Uterus (tissue), 4 donors: Measurements from ENCODE around the gene WDR72. TPM values are rescaled to one million over a fixed set of nuclear protein-coding genes. Genes with fewer than 3 reads are reported as not detected.

Source experiments
- DNase-seq, 2 donors: peaks; one replicate each; pipeline ENCODE4 v3.0.0-alpha.2; 2019 to 2020
- H3K27ac ChIP-seq, 2 donors: fragments of 200-600 bp; sonication (generic); 1 replicate in 1 of 2; 2 replicates in 1 of 2; pipeline ENCODE4 v1.5.1; 2016 to 2018
- H3K27me3 ChIP-seq, 2 donors: fragments of 200-600 bp; sonication (generic); one replicate each; pipeline ENCODE4 v1.5.1; 2018 to 2019; ENCODE audit warnings: control low read depth in 1 of 2
- H3K36me3 ChIP-seq, 2 donors: fragments of 200-600 bp; sonication (generic); one replicate each; pipeline ENCODE4 v1.5.1; 2019; ENCODE audit warnings: control low read depth in 1 of 2
- H3K4me1 ChIP-seq, 2 donors: fragments of 200-600 bp; sonication (generic); one replicate each; pipeline ENCODE4 v1.5.1; 2018 to 2019; ENCODE audit warnings: control low read depth in 1 of 2
- H3K4me3 ChIP-seq, 2 donors: fragments of 200-600 bp; sonication (generic); 1 replicate in 1 of 2; 2 replicates in 1 of 2; pipeline ENCODE4 v1.5.1; 2018 to 2019; ENCODE audit warnings: mild to moderate bottlenecking in 1 of 2
- H3K9me3 ChIP-seq, 2 donors: fragments of 200-600 bp; sonication (generic); one replicate each; pipeline ENCODE4 v1.5.1; 2019; ENCODE audit warnings: control low read depth in 1 of 2
- POLR2A ChIP-seq, 2 donors: fragments of 450-650 bp; IDR thresholded peaks; one replicate each; pipeline ENCODE4 v1.6.1; 2016; ENCODE audit warnings: antibody characterized with exemption in 2 of 2, mild to moderate bottlenecking in 1 of 2, moderate library complexity in 1 of 2
- intact Hi-C: fragments of 100-400 bp; cut with DNase I; formaldehyde crosslinking; loops from one replicate; pipeline ENCODE4 v1.15.1; 2023; ENCODE audit warnings: low total_unique reads
- total RNA-seq, 4 donors: library from RNA; depleted of rRNA in 3 of 4; stranded (reverse); fragments of >200 nt in 3 of 4; gene quantifications; one replicate each; pipeline versions ENCODE4 v1.1.0 to v1.2.4, GENCODE V29; 2014 to 2023
- TF ChIP-seq, protein P1 (sequence below), 4 experiments: fragments of 200-600 bp in 2 of 4; fragments of 450-650 bp in 2 of 4; sonication (generic) in 2 of 4; IDR thresholded peaks; one replicate each; pipeline ENCODE4 v1.5.1; 2016 to 2019; ENCODE audit warnings: antibody characterized with exemption in 4 of 4, mild to moderate bottlenecking in 2 of 4, moderate library complexity in 1 of 4
- donor health status: DM: yes; HTN: yes; CAD: no.

Gene WDR72
- total RNA-seq, 4 donors from 2014 or later = 0.15 to 2.8 (median 0.59) TPM; not detected in 1

DNA sequence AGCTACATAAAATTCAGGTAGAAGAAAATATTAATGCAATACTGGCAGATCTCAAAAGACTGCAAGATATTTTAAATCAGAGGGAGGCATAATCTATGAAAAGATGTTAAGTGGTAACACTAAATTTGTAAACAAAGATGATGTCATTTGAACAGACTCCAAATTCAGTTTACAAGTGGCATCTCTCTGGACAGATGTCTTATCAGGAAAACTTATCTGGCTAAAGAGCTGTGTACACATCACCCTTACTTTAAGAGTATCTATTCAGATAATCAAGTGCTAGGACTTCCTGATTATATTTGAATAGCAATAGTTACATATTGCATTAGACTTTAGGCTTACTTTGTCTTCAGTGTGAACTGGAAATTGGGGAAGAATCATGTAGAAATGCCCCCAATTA is 231.5 kb downstream of the WDR72 start:
- Histone ChIP-seq H3K27ac (no peak overlapping the region), H3K4me3 (no peak overlapping the region), H3K27me3 (no peaks in the 10 kb centered on the region), H3K36me3 (peaks cover 0 to 2% of the 10 kb centered on the region in 2 donors), H3K9me3 (no peaks in the 10 kb centered on the region), H3K4me1 (no peaks in the 10 kb centered on the region)
- intact Hi-C loops = no loop called here
- no peak for DNase-seq
- TF ChIP-seq, protein P1, sequence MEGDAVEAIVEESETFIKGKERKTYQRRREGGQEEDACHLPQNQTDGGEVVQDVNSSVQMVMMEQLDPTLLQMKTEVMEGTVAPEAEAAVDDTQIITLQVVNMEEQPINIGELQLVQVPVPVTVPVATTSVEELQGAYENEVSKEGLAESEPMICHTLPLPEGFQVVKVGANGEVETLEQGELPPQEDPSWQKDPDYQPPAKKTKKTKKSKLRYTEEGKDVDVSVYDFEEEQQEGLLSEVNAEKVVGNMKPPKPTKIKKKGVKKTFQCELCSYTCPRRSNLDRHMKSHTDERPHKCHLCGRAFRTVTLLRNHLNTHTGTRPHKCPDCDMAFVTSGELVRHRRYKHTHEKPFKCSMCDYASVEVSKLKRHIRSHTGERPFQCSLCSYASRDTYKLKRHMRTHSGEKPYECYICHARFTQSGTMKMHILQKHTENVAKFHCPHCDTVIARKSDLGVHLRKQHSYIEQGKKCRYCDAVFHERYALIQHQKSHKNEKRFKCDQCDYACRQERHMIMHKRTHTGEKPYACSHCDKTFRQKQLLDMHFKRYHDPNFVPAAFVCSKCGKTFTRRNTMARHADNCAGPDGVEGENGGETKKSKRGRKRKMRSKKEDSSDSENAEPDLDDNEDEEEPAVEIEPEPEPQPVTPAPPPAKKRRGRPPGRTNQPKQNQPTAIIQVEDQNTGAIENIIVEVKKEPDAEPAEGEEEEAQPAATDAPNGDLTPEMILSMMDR (IDR thresholded peaks at IDR 0.05) = no peak
- no peak for TF ChIP-seq POLR2A (IDR thresholded peaks at IDR 0.05)

DNA sequence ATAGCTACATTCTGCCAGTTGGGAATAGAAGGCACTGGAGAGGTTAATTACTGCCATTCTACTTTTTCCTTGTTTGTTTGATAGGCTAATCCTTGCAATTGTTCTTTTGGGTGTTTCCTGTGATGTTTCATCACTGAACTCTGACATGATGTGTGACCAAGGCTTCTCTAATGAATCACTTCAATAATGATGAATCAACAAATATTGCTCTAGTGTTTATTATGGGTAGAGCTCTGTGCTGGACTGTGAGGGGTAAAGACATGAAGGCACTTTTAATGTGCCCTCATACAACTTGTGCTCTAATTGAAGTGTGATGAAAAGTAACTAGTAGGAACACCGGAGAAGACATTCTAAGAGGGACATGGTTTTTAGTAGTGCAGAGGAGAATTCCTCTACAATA is 233.6 kb downstream of the WDR72 start:
- no peak for DNase-seq
- Histone ChIP-seq H3K27ac (no peak overlapping the region), H3K27me3 (no peaks in the 10 kb centered on the region), H3K36me3 (peaks cover 0 to 2% of the 10 kb centered on the region in 2 donors), H3K9me3 (no peaks in the 10 kb centered on the region), H3K4me3 (no peak overlapping the region), H3K4me1 (no peaks in the 10 kb centered on the region)
- intact Hi-C loops = no loop called here
- TF ChIP-seq, protein P1 (IDR thresholded peaks at IDR 0.05) = no peak
- TF ChIP-seq POLR2A (IDR thresholded peaks at IDR 0.05) = no peak

DNA sequence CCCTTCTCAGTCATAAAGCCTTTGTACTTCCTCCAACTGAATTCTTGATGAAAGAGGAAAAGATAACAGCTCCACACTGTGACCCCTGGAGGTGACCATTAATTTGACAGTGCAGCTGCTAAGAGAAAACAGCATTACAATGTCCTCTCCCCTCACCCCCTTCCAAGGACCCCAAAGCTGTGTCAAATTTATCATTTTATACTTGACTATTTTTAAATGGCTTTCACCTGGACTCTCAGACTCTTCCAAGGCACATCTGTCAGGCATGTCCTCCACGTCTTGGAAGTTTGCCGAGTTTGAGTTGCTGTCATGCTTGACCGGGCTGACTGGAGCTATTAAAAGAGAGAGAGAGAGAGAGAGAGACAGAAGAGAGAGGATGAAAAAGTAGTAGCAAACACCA is 236.5 kb downstream of the WDR72 start:
- Histone ChIP-seq H3K36me3 (peaks cover 0 to 2% of the 10 kb centered on the region in 2 donors), H3K27ac (no peak overlapping the region), H3K4me1 (no peaks in the 10 kb centered on the region), H3K4me3 (no peak overlapping the region), H3K9me3 (no peaks in the 10 kb centered on the region), H3K27me3 (no peaks in the 10 kb centered on the region)
- DNase-seq = no peak
- TF ChIP-seq POLR2A (IDR thresholded peaks at IDR 0.05) = no peak
- TF ChIP-seq, protein P1 (IDR thresholded peaks at IDR 0.05) = no peak
- intact Hi-C loops = no loop called here

DNA sequence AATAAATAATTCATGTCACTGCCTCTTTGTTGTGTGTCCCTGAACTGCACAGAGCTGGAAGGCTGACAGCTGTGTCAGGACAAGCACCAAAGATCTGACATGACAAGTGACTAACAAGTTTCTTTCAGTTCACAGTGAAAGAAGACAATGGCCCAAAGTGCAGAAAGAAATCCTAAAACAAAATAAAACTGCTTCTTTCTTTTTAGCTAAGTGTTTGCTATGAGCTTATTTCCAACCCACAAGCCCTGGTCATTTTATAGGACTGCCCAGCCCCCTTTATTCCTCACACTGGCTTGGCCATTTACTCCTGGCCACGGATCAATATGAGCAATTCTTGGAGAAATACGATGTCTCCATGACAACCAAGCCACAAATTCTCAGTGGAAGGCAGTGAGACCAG is 238.5 kb downstream of the WDR72 start:
- Histone ChIP-seq H3K27me3 (no peaks in the 10 kb centered on the region), H3K9me3 (no peaks in the 10 kb centered on the region), H3K4me3 (no peak overlapping the region), H3K27ac (no peak overlapping the region), H3K4me1 (no peaks in the 10 kb centered on the region), H3K36me3 (peaks cover 0 to 2% of the 10 kb centered on the region in 2 donors)
- intact Hi-C loops = no loop called here
- TF ChIP-seq, protein P1 (IDR thresholded peaks at IDR 0.05) = no peak
- TF ChIP-seq POLR2A (IDR thresholded peaks at IDR 0.05) = no peak
- no peak for DNase-seq

DNA sequence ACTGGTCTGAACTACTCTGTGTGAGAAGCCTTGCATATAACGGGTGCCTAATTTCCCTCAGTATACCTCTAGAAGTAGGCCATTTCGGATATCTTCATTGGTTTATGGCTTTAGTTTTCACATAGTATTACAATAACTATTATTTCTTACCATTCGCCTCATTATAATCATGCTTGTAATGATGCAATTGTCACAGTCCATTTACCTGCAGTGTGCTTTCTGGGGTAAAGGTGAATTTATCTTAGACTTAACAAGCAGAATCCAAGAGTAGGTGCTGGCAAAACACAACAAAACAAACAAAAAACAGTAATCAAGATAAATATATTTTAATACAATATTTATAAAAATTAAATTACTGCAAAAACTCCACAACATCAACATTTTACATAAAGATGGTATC is 246.0 kb downstream of the WDR72 start:
- no peak for DNase-seq

More for the DNA sequence above, 246.0 kb downstream of the WDR72 start:
- intact Hi-C loops = no loop called here
- TF ChIP-seq, protein P1 (IDR thresholded peaks at IDR 0.05) = no peak
- no peak for TF ChIP-seq POLR2A (IDR thresholded peaks at IDR 0.05)
- Histone ChIP-seq H3K9me3 (no peaks in the 10 kb centered on the region), H3K36me3 (no peaks in the 10 kb centered on the region), H3K4me3 (no peak overlapping the region), H3K4me1 (no peaks in the 10 kb centered on the region), H3K27me3 (no peaks in the 10 kb centered on the region), H3K27ac (no peak overlapping the region)
